HUDEP-2 (cell line): ENCODE results near the gene GNPNAT1.
"Not testable (repeated sequence)": the region's sequence is repeated elsewhere in the genome, so short reads cannot be mapped to it uniquely, and the experiment has no call there.

Experiments
- DNase-seq, 76 experiments: peaks; one replicate each; lab custom pipeline; 2025; ENCODE audit not compliant: unreplicated experiment in 76 of 76; lab: John Stamatoyannopoulos, UW

GNPNAT1 gene

DNA sequence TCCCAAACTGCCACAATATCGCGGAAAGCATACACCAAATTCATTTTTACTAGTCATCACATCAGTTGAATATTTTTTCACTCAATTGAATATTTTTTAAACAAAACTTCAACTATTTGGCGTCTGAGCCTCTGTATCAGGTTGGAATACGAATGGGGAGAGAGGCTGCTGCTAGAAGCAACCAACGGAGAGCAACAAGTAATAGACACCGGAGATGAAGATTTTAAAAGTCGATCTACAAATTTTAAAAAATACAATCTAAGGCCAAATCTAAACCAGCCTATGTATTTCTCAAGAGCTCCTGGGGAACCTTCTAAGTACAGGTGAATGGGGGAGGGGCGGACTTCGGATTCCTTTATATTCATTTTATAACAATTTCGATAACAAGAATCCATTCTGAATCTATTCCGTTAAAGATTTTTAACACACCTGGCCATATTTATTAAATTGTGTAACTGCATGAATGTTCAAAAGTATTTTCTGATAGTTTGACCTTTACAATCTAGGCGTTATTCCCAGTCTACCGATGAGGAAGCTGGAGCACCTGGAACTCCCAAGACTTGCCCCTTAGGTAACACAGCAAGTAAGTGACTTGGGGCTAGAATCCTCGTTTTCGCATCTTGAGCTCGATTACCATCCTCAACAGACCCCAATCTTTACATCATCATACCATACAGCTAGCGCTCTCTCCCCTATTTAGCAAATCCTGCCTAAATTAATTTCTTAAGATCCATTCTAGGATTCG is 1.2 kb downstream of the GNPNAT1 start:
- DNase-seq, result no peak

DNA sequence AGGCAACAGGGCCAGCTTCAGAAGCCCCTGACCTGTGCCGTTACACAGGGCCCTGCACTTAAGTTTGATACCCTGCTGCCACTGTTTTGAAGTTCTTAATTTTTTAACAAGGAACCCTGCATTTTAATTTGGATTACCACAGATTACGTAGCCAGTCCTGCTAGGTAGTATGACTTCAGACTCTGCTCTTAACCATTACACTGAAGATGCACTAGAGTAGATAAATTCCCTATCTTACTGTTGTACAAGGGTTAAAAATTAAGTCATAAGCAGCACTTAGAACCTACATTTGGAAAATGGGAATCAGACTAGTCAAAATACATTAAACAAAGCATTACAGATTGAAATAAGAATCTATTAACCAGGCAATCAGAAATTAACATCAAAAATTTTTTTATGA is 2.3 kb downstream of the GNPNAT1 start:
- peak in 1 of 76 experiments; percentile 38 for DNase-seq

DNA sequence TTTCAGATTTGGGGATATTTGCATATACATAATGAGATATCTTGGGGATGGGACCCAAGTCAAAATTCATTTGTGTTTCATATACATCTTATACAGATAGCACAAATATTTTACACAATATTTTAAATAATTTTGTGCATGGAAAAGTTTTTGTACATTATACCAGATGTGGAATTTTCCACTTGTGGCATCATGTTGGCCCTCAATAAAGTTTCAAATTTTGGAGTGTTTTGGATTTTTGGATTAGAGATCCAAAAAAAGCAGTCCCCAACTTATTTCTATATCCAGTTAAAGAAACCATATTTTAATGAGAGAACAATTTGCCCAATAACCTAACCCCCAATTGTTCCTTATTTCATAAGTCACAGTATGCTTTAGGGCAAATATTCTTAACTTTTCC is 4.5 kb downstream of the GNPNAT1 start:
- no peak for DNase-seq

DNA sequence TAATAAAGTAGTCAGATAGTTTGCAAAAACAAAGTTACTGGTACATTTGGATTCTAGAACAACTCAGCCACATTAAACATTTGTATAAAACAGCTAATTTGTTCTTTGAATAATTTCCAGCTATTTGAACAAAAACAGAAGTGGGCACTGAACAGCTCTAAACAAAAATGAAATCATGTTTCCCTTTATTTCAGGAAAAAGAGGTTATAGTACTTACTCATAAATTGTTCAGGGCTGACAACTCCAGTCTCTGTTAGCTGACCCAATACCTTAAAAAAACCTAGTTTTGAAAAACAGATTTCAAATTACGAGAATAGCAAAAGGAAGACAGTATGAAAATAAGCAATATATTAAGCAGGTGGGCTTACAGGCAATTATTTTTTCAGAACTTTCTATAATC is 8.2 kb downstream of the GNPNAT1 start:
- no peak for DNase-seq

DNA sequence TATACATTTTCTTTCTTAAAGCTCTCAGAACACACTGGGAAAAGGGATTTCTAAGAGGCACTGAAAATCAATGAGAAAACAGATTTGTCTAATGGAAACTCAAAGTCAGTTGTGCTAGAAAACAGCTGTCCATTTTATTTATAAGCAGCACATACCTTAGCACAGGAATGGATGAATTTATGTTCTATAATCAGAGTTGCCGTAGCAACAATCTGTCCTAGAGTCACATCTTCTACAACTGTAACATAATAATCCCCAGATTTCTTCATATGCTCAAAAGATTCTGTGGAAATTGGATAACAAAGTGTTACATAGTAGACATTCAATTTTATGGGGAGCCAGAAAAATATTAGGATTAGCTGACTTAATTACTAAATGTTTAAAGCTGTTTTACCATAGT is 9.8 kb downstream of the GNPNAT1 start:
- no peak for DNase-seq

DNA sequence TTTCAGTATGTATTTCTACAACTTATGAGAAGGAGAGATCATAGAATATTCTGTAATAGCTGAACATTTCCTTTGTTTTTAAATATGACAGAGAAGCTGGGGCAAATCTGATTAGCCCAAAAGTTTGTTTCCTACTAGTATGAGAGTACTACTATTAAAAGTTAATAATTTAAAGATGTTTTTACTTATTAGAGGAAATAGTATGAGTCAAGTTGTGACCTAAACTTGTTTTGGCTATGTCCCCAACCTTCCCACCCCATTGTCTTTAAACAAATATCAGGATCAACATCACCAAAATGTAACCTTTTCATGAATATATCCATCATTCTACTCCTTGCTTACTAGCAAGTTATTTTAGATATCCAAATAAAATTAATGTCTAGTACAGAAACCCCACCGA is 10.5 kb downstream of the GNPNAT1 start:
- DNase-seq, result no peak

DNA sequence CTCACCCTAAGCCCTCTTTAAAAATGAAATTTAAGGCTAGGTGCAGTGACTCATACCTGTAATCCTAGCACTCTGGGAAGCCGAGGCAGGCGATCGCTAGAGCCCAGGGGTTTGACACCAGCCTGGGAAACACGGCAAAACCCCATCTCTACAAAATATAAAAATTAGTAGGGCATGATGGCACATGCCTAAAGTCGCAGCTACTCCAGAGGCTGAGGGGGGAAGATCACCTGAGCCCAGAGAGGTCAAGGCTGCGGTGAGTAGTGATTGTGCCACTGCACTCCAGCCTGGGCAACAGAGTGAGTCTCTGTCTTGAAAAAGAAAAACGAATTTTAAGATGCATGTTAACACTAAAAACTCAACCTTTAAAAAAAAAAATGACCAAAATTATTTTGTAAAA is 12.7 kb downstream of the GNPNAT1 start:
- no peak for DNase-seq

DNA sequence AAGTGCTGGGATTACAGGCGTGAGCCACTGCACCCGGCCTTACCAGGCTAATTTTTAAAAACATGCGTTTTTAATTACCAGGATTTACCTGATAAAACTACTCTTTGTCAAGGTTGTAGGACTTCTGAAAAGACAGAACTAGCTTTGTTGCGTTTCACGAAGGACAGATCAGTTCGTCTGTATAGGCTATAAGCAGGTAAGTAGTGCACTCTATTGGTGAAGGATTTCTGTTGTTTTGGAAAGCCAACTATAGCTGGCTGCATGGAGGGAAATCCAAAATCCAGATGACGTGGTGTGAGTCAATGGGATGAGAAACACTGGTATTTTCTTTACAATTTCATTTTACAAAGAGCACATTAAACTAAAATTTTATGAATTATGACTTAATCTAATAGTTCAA is 14.6 kb downstream of the GNPNAT1 start:
- DNase-seq, result no peak

DNA sequence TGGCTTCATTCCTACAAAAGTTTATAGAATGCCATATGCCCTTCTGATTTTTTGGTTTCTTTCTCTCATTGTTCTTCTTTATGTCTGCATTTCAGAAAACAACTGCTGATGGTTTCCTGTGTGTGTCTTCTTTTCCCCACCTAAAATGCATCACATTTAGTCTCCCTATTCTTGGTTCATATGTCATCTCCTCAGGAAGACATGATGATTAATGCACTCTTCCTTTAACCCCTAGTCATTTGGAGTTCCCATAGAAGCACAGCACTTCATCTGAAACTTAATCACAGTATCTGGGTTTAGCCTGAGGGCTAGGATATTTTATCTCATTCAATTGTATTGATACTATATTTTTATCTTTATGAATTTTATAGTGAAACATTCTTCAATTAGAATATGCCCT is 21.5 kb downstream of the GNPNAT1 start:
- no peak for DNase-seq

DNA sequence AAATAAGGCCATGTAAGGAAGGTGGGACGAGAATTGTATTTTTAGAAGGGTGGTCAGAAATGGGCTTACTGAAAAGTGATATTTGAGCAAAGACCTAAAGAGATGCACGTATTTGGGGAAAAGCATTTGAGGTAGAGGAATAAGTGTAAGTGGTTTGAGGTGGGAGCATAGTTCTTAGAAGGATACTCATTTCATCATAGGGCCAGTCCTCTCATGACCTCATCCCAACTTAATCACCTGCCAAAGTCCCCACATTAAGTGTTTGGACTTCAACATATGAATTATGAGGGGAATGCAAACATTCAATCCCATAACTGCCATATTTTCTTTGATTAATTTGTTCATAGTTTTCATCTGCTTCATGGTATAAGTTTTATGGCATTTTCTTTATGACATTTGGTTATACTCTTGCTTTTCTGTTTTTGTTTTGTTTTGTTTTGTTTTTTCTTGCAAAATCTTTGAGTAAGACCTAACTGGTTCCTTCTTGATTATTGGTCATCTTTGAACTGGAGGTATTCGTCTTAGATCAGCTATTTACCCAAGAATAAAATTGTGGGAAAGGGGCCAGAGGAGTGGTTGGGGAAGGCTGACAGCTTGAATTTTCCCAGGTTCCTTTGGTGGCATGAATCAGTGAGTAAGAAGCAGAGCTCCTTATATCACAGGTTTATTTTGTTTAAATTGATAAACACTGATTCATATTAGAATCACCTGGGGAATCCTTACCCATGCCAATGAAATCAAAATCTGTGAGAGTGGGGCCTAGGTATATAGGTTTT is 24.2 kb downstream of the GNPNAT1 start:
- DNase-seq, result no peak

DNA sequence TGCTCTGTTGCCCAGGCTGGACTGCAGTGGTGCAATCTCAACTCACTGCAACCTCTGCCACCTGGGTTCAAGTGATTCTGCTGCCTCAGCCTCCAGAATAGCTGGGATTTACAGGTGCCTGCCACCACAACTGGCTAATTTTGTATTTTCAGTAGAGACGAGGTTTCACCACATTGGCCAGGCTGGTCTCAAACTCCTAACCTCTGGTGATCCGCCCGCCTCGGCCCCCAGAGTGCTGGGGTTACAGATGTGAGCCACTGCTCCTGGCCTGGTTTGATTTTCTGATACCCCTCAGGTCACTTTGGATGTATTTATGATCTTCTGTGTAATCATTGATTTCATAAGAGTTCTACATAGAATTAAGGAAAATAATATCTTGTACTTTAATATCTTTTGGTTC is 28.5 kb downstream of the GNPNAT1 start:
- not testable (repeated sequence) for DNase-seq

DNA sequence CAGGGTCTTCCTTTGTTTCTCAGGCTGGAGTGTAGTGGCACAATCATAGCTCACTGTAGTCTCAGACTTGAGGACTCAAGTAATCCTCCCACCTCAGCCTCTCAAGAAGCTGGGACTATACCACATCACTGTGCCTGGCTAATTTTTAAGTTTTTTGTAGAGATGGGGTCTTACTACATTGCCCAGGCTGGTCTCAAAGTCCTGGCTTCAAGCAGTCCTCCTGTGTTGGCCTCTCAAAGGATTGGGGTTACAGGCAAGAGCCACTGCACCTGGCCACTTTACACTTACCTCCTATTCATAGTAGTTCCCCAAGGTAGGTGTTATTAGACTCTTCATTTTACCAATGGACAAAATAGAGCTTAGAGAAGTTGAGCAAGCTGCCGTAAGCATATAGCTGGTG is 32.3 kb downstream of the GNPNAT1 start:
- no peak for DNase-seq

DNA sequence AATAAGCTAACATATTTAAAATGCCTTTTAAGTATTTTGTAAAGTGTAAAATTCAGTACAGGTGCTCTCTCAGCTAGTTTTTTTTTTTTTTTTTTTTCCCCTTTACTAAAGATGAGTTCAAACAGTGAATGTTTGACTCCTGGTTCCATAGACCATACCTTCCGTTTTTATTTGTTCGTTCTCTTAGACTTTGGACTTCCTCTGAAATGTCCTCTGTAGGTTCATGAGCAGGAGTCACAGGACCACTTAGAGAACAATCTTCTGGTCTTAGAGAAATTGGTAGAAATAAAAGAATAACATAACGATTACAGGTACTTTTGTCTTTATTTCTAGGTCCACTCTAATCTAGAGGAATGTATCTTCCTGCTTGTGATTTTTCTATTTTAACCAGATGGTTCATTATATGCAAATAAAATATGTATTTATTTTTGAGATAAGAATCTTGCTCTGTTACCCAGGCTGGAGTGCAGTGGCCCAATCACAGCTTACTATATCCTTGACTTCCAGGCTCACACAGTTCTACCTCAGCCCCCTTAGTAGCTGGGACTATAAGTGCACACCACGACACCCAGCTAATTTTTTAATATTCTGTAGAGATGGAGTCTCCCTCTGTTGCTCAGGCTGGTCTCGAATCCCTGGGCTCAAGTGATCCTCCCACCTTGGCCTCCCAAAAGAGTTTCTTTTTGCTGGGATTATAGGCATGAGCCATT is 35.6 kb downstream of the GNPNAT1 start:
- DNase-seq, result no peak

DNA sequence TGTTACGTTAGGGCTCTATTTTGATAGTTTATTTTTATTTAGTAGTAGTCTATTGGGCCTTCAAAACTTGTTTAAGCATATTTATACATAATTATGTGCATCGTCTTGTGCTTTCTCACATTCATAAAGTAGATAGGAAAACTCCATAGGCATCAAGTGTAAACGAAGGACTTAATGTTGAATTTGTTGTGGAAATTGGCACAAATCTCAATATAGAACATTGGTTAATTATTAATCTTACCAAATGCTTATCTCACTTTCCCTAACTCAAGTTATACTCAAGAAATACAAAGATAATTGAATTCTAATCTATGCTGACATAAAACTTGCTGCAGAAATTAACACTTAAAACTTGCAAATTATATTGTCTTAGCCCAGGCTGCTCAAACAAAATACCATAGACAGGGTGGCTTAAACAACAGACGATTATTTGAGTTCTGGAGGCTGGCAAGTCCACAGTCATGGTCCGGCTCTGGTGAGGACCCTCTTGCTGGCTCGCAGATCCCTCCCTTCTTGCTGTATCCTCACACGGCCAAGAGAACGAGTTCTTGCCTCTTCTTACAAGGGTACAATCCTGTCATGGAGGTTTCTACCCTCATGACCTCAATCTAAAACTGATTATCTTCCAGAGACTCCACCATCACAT is 42.6 kb downstream of the GNPNAT1 start:
- no peak for DNase-seq

DNA sequence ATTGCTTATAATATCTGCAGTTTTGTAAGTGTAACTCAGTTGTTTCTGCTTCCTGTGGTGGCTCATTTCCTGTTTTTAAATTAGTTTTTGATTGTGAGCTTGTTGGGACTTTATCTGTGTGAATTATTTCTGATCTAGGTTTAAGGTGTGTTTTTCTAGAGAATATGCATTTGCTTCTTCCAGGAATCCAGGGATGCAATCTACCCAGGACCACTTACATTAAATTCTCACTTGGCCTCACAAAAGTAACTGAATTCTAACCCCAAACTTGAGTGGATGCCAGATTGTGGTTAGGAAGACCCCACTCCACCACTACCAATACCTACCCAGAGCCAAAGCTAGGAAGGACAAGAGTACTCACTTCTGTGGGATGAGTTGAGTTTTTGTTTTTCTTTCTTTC is 49.5 kb downstream of the GNPNAT1 start:
- no peak for DNase-seq

DNA sequence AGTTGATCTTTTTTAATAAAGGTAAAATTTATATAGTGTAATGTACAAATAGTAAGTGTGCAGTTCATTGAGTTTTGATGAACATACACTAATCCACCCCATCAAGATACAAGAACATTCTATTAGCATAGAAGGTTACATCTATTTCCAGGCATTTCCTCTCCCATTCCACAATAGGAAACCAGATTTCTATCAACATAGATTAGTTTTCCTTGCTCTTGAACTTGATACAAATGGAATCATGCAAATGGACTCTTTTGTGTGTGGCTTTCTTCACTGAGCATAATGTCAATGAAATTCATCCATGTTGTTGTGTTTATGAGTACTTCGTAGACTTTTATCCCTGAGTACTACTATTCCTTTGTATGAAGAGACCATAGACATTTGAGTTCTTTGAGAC is 50.7 kb downstream of the GNPNAT1 start:
- DNase-seq, result no peak

DNA sequence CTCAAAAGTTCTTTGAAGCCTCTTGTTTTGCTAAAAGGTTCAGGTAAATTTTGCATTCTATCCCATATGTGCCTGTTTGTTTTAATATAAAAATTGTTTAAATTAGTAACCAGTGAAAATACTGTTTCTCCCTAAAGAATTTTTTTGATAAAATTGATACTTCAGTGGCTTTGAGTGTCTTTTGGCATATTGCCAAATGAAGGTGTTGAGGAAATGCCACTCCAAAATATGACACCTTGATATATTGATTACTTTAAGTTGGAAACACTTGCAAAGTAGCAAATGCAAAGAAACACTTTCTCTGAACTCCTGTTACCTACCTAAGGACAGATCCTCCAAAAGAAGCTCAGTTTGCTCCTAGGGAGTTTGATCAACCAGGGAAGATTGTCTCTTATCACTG is 53.0 kb downstream of the GNPNAT1 start:
- peak in 9 of 76 experiments; percentile 8 to 65 (median 33) for DNase-seq

DNA sequence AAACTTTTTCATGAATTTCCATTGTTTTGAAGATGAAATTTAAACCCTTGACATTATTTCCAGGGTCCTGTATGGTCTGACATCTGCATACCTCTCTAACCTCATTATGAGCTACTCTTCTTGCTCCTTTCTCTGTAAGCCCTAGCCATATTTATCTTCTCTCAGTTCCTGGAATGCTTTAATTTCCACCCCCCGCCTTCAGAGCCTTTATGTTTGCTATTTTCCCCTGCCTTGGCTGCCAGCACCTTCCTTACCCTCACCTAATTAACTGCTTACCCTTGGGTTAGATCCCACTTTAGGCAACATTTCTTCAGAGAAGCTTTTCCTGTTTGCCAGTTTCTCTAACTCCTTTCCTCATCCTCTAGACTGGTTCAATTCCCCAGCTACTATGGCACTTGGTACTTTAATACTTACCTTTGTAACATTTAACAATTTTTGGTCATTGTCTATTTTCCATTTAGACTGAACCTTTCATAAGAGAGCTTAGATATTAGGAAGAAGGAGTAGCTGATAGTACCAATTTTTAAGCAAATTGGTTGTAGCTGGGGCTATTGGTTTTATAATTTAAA is 55.4 kb downstream of the GNPNAT1 start:
- DNase-seq, result peak in 2 of 76 experiments; percentile 10 to 16

DNA sequence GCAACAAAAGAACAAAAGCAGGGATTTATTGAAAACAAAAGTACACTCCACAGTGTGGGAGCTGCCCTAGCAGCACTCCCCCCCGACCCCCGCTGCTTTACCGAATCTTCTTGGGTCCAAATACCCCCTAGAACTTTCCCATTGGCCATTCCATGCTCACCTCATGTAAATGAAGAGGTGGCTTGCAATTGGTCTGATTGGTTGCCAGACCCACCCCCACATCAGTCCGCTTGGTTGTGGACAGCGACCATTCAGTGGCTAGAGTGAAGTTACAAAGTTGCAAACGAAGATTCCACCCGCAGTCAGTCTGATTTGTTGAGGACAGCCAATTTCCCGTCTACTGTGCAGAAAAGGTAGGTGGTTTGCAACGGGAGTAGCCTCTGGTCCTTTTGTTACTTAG is 57.6 kb downstream of the GNPNAT1 start:
- DNase-seq, result no peak

DNA sequence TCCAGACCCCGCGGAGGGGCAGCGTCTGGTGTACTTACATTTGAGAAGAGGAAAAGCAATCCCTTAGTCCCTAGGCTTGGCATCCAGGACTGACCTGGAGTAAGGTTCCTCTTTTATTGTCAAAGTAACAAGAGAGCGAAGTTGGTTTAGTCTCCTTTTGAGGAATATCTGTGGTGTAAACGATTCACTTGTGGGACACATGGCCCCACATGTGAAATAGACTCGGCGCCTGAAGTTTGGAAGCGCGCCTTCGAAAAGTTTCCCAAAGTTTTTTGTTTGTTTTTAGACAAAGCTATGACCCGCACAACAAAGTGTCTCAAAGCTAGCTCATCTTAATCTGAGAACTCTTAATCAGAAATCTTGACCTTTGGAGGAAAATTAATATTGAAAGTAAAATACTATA is 60.7 kb downstream of the GNPNAT1 start:
- DNase-seq, result peak in 5 of 76 experiments; percentile 2 to 44 (median 28)
